Neural progenitor cell (in vitro differentiated cells): ENCODE measurements around the gene KLF16. TPM values are rescaled to one million over a fixed set of nuclear protein-coding genes. Genes with fewer than 3 reads are reported as not detected.

Experiments
- DNase-seq: peaks from one replicate; pipeline ENCODE4 v3.0.0-alpha.2; 2016; ENCODE audit warnings: low spot score
- H2AFZ ChIP-seq: fragments of 200-600 bp; sonication (generic); replicated peaks from 2 replicates; pipeline ENCODE4 v1.6.1; 2016; ENCODE audit warnings: antibody characterized with exemption
- H3F3A ChIP-seq: fragments of 200-600 bp; sonication (generic); 2 replicates; pipeline ENCODE4 v1.6.1; 2016; ENCODE audit warnings: antibody characterized with exemption, low read depth
- H3K27ac ChIP-seq: fragments of 200-600 bp; sonication (generic); 2 replicates; pipeline ENCODE4 v1.5.1; 2016; ENCODE audit warnings: mild to moderate bottlenecking
- H3K27me3 ChIP-seq: fragments of 200-600 bp; sonication (generic); 2 replicates; pipeline ENCODE4 v1.6.1; 2016; ENCODE audit warnings: mild to moderate bottlenecking, moderate library complexity
- H3K36me3 ChIP-seq: fragments of 200-600 bp; sonication (generic); 2 replicates; pipeline ENCODE4 v1.5.1; 2016
- H3K4me1 ChIP-seq: fragments of 200-600 bp; sonication (generic); 2 replicates; pipeline ENCODE4 v1.6.1; 2016; ENCODE audit warnings: mixed run types
- H3K4me2 ChIP-seq: fragments of 200-600 bp; sonication (generic); 2 replicates; pipeline ENCODE4 v1.6.1; 2016
- H3K4me3 ChIP-seq: fragments of 200-600 bp; sonication (generic); 2 replicates; pipeline ENCODE4 v1.5.1; 2016
- H3K79me2 ChIP-seq: fragments of 200-600 bp; sonication (generic); 2 replicates; pipeline ENCODE4 v1.6.1; 2016; ENCODE audit warnings: low read depth
- H3K9ac ChIP-seq: fragments of 200-600 bp; sonication (generic); 2 replicates; pipeline ENCODE4 v1.6.1; 2016
- H3K9me3 ChIP-seq: fragments of 200-600 bp; sonication (generic); 2 replicates; pipeline ENCODE4 v1.5.1; 2016; ENCODE audit warnings: low read depth
- H4K20me1 ChIP-seq: fragments of 200-600 bp; sonication (generic); 2 replicates; pipeline ENCODE4 v1.6.1; 2016; ENCODE audit warnings: low read depth
- H3K27ac Mint-ChIP-seq: 3 replicates; pipeline ENCODE4 v1.8.0; 2021; ENCODE audit warnings: mixed read lengths
- H3K27me3 Mint-ChIP-seq: 2 replicates; pipeline ENCODE4 v1.8.0; 2022; ENCODE audit warnings: low read depth, mild to moderate bottlenecking, inconsistent platforms, moderate library complexity, mixed read lengths; ENCODE audit not compliant: insufficient read depth
- H3K36me3 Mint-ChIP-seq: 3 replicates; pipeline ENCODE4 v1.8.0; 2021; ENCODE audit warnings: mixed read lengths
- H3K4me1 Mint-ChIP-seq: 3 replicates; pipeline ENCODE4 v1.8.0; 2021; ENCODE audit warnings: mixed read lengths
- H3K4me3 Mint-ChIP-seq: 3 replicates; pipeline ENCODE4 v1.8.0; 2021; ENCODE audit warnings: mild to moderate bottlenecking, moderate library complexity, mixed read lengths
- H3K9me3 Mint-ChIP-seq: 3 replicates; pipeline ENCODE4 v1.8.0; 2020; ENCODE audit warnings: mixed read lengths
- EZH2 ChIP-seq: fragments of 200-600 bp; sonication (generic); IDR thresholded peaks from 2 replicates; pipeline ENCODE4 v1.6.1; 2017; ENCODE audit warnings: antibody characterized with exemption, mild to moderate bottlenecking, moderate library complexity
- EZH2phosphoT487 ChIP-seq: fragments of 200-600 bp; sonication (generic); IDR thresholded peaks from 2 replicates; pipeline ENCODE4 v1.6.1; 2017; ENCODE audit warnings: antibody characterized with exemption
- total RNA-seq: library from RNA; depleted of rRNA; stranded (reverse); fragments of >200 nt; gene quantifications from 2 replicates; pipeline ENCODE4 v1.2.3, GENCODE V29; 2015; ENCODE audit warnings: low replicate concordance
- TF ChIP-seq, protein P1 (sequence below): fragments of 200-600 bp; sonication (generic); IDR thresholded peaks from 2 replicates; pipeline ENCODE4 v1.5.1; 2017; ENCODE audit warnings: antibody characterized with exemption, mild to moderate bottlenecking

The KLF16 gene
- total RNA-seq, 1 donor from 2014 or later = 1.0 TPM

GRCh38 chr19:1814391-1814790, 49.0 kb downstream of the KLF16 start:
- H3K4me2 ChIP-seq = no peak overlapping the region
- Mint-ChIP-seq H3K27ac (no peak overlapping the region), H3K9me3 (no peaks in the 10 kb centered on the region), H3K4me3 (no peak overlapping the region), H3K36me3 (no peaks in the 10 kb centered on the region), H3K27me3 (peaks cover 11% of the 10 kb centered on the region), H3K4me1 (peaks cover 12% of the 10 kb centered on the region)
- H2AFZ ChIP-seq = no peak overlapping the region
- no peak overlapping the region for H3K4me3 ChIP-seq
- no peaks in the 10 kb centered on the region for H3K4me1 ChIP-seq
- no peaks in the 10 kb centered on the region for H3K9me3 ChIP-seq
- peaks cover 2% of the 10 kb centered on the region for H3F3A ChIP-seq
- H3K79me2 ChIP-seq = no peaks in the 10 kb centered on the region
- H3K36me3 ChIP-seq = no peaks in the 10 kb centered on the region
- DNase-seq = no peak
- peaks cover 17% of the 10 kb centered on the region for H3K27me3 ChIP-seq
- no peak overlapping the region for H3K9ac ChIP-seq
- H4K20me1 ChIP-seq = peaks cover 11% of the 10 kb centered on the region
- H3K27ac ChIP-seq = no peak overlapping the region
- TF ChIP-seq EZH2 = no peak
- TF ChIP-seq EZH2phosphoT487 = no peak
- TF ChIP-seq, protein P1, sequence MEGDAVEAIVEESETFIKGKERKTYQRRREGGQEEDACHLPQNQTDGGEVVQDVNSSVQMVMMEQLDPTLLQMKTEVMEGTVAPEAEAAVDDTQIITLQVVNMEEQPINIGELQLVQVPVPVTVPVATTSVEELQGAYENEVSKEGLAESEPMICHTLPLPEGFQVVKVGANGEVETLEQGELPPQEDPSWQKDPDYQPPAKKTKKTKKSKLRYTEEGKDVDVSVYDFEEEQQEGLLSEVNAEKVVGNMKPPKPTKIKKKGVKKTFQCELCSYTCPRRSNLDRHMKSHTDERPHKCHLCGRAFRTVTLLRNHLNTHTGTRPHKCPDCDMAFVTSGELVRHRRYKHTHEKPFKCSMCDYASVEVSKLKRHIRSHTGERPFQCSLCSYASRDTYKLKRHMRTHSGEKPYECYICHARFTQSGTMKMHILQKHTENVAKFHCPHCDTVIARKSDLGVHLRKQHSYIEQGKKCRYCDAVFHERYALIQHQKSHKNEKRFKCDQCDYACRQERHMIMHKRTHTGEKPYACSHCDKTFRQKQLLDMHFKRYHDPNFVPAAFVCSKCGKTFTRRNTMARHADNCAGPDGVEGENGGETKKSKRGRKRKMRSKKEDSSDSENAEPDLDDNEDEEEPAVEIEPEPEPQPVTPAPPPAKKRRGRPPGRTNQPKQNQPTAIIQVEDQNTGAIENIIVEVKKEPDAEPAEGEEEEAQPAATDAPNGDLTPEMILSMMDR = no peak

DNA sequence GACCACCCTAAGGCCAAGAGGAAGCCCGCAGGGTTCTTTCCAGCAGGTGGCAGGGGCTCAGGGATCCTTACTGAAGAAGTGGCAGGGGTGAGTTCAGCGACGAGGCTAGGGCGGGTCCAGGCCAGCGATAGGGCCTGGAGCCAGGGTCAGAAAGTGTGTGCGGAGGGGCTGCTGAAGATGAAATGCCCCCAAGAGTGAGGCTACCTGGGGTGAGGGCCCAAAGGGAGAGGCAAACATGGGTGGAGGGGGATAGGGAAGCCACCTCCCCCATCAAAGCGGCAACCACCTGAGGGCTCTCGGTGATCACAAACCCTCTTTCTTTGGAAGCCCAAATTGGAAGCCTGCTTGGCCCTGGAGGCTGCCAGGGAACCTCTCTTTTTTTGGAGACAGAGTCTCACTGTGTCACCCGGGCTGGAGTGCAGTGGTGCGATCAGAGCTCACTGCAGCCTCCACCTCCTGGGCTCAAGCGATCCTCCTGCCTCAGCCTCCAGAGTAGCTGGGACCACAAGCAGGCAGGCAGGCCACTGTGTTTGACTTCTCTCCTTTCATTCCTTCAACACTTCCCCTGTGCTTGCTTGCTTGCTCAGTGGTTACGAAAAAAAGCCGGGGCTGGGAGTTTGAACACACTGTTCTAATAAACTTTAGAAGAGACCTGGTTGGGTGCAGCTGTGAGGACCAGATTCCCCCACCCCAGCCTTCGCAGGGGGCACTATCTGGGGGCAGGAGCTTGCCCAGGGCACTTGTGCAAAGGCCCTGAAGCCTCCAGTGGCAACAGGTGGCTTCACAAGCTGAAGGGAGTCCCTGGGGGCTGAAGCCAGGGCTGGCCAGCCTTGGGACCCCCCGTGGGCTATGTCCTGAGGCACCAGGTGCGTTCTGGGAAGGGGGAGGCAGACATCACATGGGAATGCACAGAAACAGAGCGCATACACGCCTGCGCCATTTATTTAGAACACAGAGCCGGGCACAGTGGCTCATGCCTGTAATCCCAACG, 49.9 kb downstream of the KLF16 start:
- no peak overlapping the region for H2AFZ ChIP-seq
- H3K27ac ChIP-seq = no peak overlapping the region
- H3K27me3 Mint-ChIP-seq = peaks cover 16% of the 10 kb centered on the region
- no peaks in the 10 kb centered on the region for H3K36me3 Mint-ChIP-seq
- no peak for TF ChIP-seq EZH2
- TF ChIP-seq EZH2phosphoT487 = no peak
- TF ChIP-seq, protein P1 = no peak
- H3K4me3 ChIP-seq = peak overlapping the region; percentile 43
- peak overlapping the region; percentile 71 for H3K4me2 ChIP-seq
- H3K9me3 Mint-ChIP-seq = no peaks in the 10 kb centered on the region
- no peak for DNase-seq
- peaks cover 17% of the 10 kb centered on the region for H3K27me3 ChIP-seq
- H3K4me1 Mint-ChIP-seq = peaks cover 12% of the 10 kb centered on the region
- no peaks in the 10 kb centered on the region for H3K9me3 ChIP-seq
- peaks cover 2% of the 10 kb centered on the region for H3F3A ChIP-seq
- peak overlapping the region; percentile 74 for H3K27ac Mint-ChIP-seq
- H3K9ac ChIP-seq = no peak overlapping the region
- H4K20me1 ChIP-seq = peaks cover 11% of the 10 kb centered on the region
- peak overlapping the region; percentile 91 for H3K4me3 Mint-ChIP-seq
- H3K36me3 ChIP-seq = no peaks in the 10 kb centered on the region
- no peaks in the 10 kb centered on the region for H3K79me2 ChIP-seq
- H3K4me1 ChIP-seq = no peaks in the 10 kb centered on the region

- H3K4me1 Mint-ChIP-seq = peaks cover 12% of the 10 kb centered on the region
- Histone ChIP-seq H3K79me2 (no peaks in the 10 kb centered on the region), H3K4me2 (peak overlapping the region; percentile 71), H3K27ac (no peak overlapping the region), H3K36me3 (no peaks in the 10 kb centered on the region), H3K9ac (no peak overlapping the region), H3K4me3 (peak overlapping the region; percentile 43), H3F3A (peaks cover 2% of the 10 kb centered on the region), H4K20me1 (peaks cover 11% of the 10 kb centered on the region), H3K9me3 (no peaks in the 10 kb centered on the region), H3K27me3 (peaks cover 17% of the 10 kb centered on the region), H3K4me1 (no peaks in the 10 kb centered on the region), H2AFZ (no peak overlapping the region)
- peak overlapping the region; percentile 74 for H3K27ac Mint-ChIP-seq
- no peaks in the 10 kb centered on the region for H3K9me3 Mint-ChIP-seq
- TF ChIP-seq, protein P1 = peak; percentile 77
- TF ChIP-seq EZH2 = no peak
- H3K36me3 Mint-ChIP-seq = no peaks in the 10 kb centered on the region
- H3K27me3 Mint-ChIP-seq = peaks cover 17% of the 10 kb centered on the region
- peak overlapping the region; percentile 91 for H3K4me3 Mint-ChIP-seq
- DNase-seq = peak; percentile 96
Measured at GRCh38 chr19:1812426-1813191, 50.8 kb downstream of the KLF16 start.
